ENCODE results near the gene FAM20B. TPM values are rescaled to one million over a fixed set of nuclear protein-coding genes. Genes with fewer than 3 reads are reported as not detected.
A peak's percentile ranks its signal among the peaks of the same experiment; 100 is the strongest.
"Not testable (repeated sequence)": the region's sequence is repeated elsewhere in the genome, so short reads cannot be mapped to it uniquely, and the experiment has no call there.

The FAM20B gene
- total and polyA plus RNA-seq, 4 donors: 33.1 to 59.0 (median 39.5) TPM

DNA sequence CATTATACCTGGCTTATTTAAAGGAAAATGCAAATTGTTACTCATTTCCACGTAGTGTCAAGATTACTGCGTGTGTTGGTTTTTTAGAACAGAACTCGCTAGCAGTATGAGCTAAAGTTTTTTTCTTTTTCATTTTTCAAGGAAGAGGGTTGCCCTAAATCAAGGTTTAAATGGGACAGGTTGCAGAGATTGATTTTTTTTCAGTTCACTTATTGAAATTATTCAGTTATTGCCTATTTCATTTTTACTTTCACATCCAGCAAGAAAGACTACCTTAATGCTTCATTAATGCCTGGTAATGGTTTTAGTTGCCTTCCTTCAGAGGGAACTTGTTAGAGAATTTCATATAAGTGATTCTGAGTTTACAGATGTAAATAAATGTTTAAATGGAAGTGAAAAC lies 5.6 kb downstream of the FAM20B start:
- Histone ChIP-seq H3K27ac (ENCODE audit: low read depth, low read length) (no peak overlapping the region), H3K27me3 (ENCODE audit: control insufficient read depth, insufficient read depth, low read length) (no peaks in the 10 kb centered on the region), H3K9me3 (ENCODE audit: control insufficient read depth, insufficient read depth, low read length) (no peaks in the 10 kb centered on the region), H3K4me3 (ENCODE audit: low read depth, low read length) (no peak overlapping the region), H3K36me3 (ENCODE audit: control insufficient read depth, insufficient read depth, low read length) (no peaks in the 10 kb centered on the region), H3K4me1 (ENCODE audit: control insufficient read depth, insufficient read depth, low read length) (no peaks in the 10 kb centered on the region)
- DNase-seq (ENCODE audit: low read depth in 4 of 6, low spot score in 6 of 6): no peak
- WGBS (ENCODE audit: insufficient coverage): no CpG with 5 or more reads among the region's 3 CpGs

DNA sequence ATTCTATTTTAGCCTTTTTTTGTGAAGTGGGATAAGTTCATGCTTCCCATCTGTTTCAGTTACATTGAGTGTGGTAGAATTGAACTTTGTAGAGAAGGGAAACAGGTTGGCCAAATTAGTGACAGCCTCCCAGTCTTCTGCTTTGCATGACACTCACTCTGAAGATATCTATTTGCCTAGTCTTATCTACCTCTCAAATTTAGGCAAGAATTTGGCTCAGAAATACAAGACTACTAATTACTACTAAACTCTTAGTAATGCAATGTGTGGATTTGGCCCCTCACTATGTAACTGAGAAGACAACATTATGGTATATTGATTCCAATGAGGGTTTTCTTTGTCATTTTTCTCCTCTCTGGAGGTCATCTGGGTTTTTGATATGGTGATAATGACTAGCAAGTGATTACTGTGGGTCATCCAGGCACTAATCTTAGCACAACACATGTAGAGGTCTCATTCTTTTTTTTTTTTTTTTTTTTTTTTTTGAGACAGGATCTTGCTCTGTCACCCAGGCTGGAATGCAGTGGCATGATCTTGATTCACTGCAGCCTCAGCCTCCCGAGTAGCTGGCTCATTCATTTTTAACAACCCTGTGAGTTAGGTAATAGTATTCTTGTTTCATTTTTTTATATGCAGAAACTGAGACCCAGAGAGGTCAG lies 6.3 kb downstream of the FAM20B start:
- WGBS (ENCODE audit: insufficient coverage): no CpG with 5 or more reads among the region's 1 CpG
- H3K36me3 ChIP-seq (ENCODE audit: control insufficient read depth, insufficient read depth, low read length): no peaks in the 10 kb centered on the region
- H3K27ac ChIP-seq (ENCODE audit: low read depth, low read length): no peak overlapping the region
- no peak for DNase-seq (ENCODE audit: low read depth in 4 of 6, low spot score in 6 of 6)
- H3K4me3 ChIP-seq (ENCODE audit: low read depth, low read length): no peak overlapping the region
- no peaks in the 10 kb centered on the region for H3K27me3 ChIP-seq (ENCODE audit: control insufficient read depth, insufficient read depth, low read length)
- no peaks in the 10 kb centered on the region for H3K9me3 ChIP-seq (ENCODE audit: control insufficient read depth, insufficient read depth, low read length)
- no peaks in the 10 kb centered on the region for H3K4me1 ChIP-seq (ENCODE audit: control insufficient read depth, insufficient read depth, low read length)

DNA sequence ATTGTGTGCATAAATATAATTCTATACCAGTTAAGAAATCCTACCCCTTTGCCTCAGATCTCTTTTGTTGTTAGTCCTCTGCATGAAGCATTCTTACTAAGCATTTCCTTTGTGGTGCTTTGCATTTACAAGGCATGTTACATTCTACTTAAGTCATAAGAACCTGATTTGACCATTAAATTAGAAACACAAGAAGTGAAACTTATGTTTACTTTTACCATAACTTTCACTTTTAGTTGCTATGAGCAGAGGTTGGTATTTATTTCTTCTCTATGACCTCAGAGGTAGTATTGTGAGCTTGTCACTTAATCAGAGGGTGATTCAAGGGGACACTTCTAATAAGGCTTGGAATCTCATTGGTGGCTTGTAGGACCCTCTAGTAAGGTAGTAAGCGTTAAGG lies 9.0 kb downstream of the FAM20B start:
- Histone ChIP-seq H3K27me3 (ENCODE audit: control insufficient read depth, insufficient read depth, low read length) (no peaks in the 10 kb centered on the region), H3K4me1 (ENCODE audit: control insufficient read depth, insufficient read depth, low read length) (no peaks in the 10 kb centered on the region)

DNA sequence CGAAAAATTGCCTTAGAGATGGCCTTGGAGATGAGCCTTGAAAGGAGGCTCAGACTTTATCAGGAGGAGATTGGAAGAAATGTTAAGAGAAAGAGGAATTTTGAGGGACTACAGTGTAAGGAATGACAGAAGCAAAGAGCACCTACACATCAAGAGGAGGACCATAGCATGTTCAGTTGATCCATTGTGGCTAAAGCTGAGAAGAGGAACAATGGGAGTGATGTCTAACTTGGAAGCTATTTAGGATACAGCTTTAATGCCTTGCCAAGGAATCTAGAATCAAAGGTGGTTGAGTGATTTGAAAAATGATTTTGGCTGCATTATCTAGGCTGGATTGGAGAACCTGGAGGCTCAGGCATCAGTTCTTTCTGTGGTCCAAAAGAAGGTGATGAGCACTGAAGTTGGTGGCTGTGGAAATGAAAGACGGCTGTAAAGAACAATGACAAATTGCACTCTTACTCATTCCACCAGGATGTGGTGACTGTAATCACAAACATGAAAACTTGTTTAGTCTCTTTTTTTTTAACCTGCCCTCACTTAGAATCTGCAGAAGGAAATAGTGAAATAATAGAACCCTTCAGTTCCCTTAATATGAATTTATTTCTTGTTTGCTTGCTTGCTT lies 11.3 kb downstream of the FAM20B start:
- no peak overlapping the region for H3K27ac ChIP-seq (ENCODE audit: low read depth, low read length)
- no peaks in the 10 kb centered on the region for H3K36me3 ChIP-seq (ENCODE audit: control insufficient read depth, insufficient read depth, low read length)
- no peaks in the 10 kb centered on the region for H3K27me3 ChIP-seq (ENCODE audit: control insufficient read depth, insufficient read depth, low read length)
- no peaks in the 10 kb centered on the region for H3K4me1 ChIP-seq (ENCODE audit: control insufficient read depth, insufficient read depth, low read length)
- no peak for DNase-seq (ENCODE audit: low read depth in 4 of 6, low spot score in 6 of 6)
- H3K9me3 ChIP-seq (ENCODE audit: control insufficient read depth, insufficient read depth, low read length): no peaks in the 10 kb centered on the region
- 82% methylated on average over 1 of the region's 2 CpGs for WGBS (ENCODE audit: insufficient coverage)
- no peak overlapping the region for H3K4me3 ChIP-seq (ENCODE audit: low read depth, low read length)

More for the DNA sequence above, 9.0 kb downstream of the FAM20B start:
- H3K4me3 ChIP-seq (ENCODE audit: low read depth, low read length): no peak overlapping the region
- DNase-seq (ENCODE audit: low read depth in 4 of 6, low spot score in 6 of 6): no peak
- H3K27ac ChIP-seq (ENCODE audit: low read depth, low read length): no peak overlapping the region
- no peaks in the 10 kb centered on the region for H3K9me3 ChIP-seq (ENCODE audit: control insufficient read depth, insufficient read depth, low read length)
- no CpG with 5 or more reads among the region's 1 CpG for WGBS (ENCODE audit: insufficient coverage)
- no peaks in the 10 kb centered on the region for H3K36me3 ChIP-seq (ENCODE audit: control insufficient read depth, insufficient read depth, low read length)

DNA sequence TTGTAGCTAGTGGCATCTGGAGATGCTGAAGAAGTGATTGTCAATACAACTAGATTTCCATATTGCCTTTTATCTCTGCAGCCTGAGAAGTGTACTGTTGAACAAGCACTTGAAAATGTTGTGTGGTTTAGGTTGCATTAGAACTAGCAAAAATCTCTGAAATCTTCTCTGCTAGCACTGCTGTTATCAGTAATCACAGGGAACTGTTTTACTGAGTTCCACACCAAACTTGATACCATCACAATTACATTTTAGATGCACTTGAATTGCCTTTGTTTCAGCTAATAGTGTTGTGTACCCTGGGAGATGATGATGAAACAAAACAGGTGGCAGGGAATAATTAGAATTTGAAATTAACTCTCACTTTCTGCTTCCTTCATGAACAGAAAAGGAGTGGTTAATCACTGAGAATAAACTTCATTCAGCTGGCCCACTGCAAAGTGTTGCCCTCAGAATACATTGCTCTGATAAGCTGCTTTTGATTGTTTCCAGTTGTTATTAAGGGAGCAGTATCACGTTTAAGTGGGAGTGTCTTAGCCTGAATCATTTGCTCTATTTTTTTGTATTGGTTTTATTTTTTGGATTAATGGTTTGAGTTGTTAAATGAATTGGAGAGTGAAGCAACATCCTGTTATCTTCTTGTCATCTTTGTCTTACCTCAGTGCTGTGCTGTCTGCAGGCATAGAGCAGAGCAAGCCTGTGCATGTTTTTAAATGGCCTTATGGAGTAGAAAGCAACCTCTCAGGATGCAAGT lies 13.0 kb downstream of the FAM20B start:
- Histone ChIP-seq H3K9me3 (ENCODE audit: control insufficient read depth, insufficient read depth, low read length) (no peaks in the 10 kb centered on the region), H3K36me3 (ENCODE audit: control insufficient read depth, insufficient read depth, low read length) (peaks cover 4% of the 10 kb centered on the region), H3K4me3 (ENCODE audit: low read depth, low read length) (no peak overlapping the region), H3K4me1 (ENCODE audit: control insufficient read depth, insufficient read depth, low read length) (no peaks in the 10 kb centered on the region), H3K27ac (ENCODE audit: low read depth, low read length) (no peak overlapping the region), H3K27me3 (ENCODE audit: control insufficient read depth, insufficient read depth, low read length) (no peaks in the 10 kb centered on the region)
- 14% methylated on average over 1 of the region's 1 CpG for WGBS (ENCODE audit: insufficient coverage)
- DNase-seq (ENCODE audit: low read depth in 4 of 6, low spot score in 6 of 6): peak in 1 of 6 donors; percentile 73

DNA sequence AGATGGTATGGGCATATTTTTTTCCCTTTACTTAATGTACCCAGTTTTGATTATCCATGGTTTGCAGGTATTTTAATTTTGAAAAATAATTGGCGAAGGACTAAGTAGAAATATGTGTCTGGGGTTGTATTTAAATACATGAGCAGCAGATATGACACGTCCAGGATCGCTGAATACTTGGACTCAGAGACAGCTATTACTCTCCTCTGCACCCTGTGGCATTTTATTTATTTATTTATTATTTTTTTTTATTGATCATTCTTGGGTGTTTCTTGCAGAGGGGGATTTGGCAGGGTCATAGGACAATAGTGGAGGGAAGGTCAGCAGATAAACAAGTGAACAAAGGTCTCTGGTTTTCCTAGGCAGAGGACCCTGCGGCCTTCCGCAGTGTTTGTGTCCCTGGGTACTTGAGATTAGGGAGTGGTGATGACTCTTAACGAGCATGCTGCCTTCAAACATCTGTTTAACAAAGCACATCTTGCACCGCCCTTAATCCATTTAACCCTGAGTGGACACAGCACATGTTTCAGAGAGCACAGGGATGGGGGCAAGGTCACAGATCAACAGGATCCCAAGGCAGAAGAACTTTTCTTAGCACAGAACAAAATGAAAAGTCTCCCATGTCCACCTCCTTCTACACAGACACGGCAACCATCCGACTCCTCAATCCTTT lies 13.9 kb downstream of the FAM20B start:
- not testable (repeated sequence) for H3K9me3 ChIP-seq (ENCODE audit: control insufficient read depth, insufficient read depth, low read length); H3K27ac ChIP-seq (ENCODE audit: low read depth, low read length); H3K36me3 ChIP-seq (ENCODE audit: control insufficient read depth, insufficient read depth, low read length); H3K27me3 ChIP-seq (ENCODE audit: control insufficient read depth, insufficient read depth, low read length); H3K4me3 ChIP-seq (ENCODE audit: low read depth, low read length); DNase-seq (ENCODE audit: low read depth in 4 of 6, low spot score in 6 of 6); H3K4me1 ChIP-seq (ENCODE audit: control insufficient read depth, insufficient read depth, low read length)
- 87% methylated on average over 2 of the region's 9 CpGs for WGBS (ENCODE audit: insufficient coverage)

DNA sequence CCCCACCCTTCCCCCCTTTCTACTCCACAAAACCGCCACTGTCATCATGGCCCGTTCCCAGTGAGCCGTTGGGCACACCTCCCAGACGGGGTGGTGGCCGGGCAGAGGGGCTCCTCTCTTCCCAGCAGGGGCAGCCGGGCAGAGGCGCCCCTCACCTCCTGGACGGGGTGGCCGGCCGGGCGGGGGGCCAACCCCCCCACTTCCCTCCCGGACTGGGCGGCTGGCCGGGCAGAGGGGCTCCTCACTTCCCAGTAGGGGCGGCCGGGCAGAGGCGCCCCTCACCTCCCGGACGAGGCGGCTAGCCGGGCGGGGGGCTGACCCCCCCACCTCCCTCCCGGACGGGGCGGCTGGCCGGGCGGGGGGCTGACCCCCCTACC lies 14.5 kb downstream of the FAM20B start:
- DNase-seq (ENCODE audit: low read depth in 4 of 6, low spot score in 6 of 6); H3K27me3 ChIP-seq (ENCODE audit: control insufficient read depth, insufficient read depth, low read length); H3K4me3 ChIP-seq (ENCODE audit: low read depth, low read length); H3K27ac ChIP-seq (ENCODE audit: low read depth, low read length); H3K36me3 ChIP-seq (ENCODE audit: control insufficient read depth, insufficient read depth, low read length); H3K4me1 ChIP-seq (ENCODE audit: control insufficient read depth, insufficient read depth, low read length); H3K9me3 ChIP-seq (ENCODE audit: control insufficient read depth, insufficient read depth, low read length): not testable (repeated sequence)
- 94% methylated on average over 8 of the region's 27 CpGs for WGBS (ENCODE audit: insufficient coverage)

DNA sequence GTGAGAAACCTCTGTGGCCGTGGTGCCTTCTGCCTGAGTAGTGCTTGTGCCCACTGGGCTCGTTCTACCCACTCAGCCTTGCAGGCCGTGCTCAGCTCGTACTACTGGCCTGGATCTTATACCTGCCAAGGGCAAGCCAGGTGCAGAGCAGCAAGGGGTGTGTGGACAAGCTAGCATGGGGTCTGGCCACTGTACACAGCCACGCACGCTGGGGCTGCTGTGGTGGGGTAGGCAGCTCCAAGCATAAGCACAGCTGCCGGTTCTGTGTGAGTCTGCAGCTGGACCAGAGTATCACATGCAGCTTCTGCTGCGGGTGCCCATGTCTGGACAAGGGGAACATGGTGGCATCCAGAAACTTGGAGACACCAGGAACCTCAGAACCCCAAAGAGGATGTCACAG lies 16.4 kb downstream of the FAM20B start:
- no peak overlapping the region for H3K27ac ChIP-seq (ENCODE audit: low read depth, low read length)
- no peaks in the 10 kb centered on the region for H3K27me3 ChIP-seq (ENCODE audit: control insufficient read depth, insufficient read depth, low read length)
- no peak for DNase-seq (ENCODE audit: low read depth in 4 of 6, low spot score in 6 of 6)
- peaks cover 2% of the 10 kb centered on the region for H3K9me3 ChIP-seq (ENCODE audit: control insufficient read depth, insufficient read depth, low read length)
- 96% methylated on average over 8 of the region's 8 CpGs for WGBS (ENCODE audit: insufficient coverage)
- H3K4me3 ChIP-seq (ENCODE audit: low read depth, low read length): no peak overlapping the region
- peaks cover 4% of the 10 kb centered on the region for H3K36me3 ChIP-seq (ENCODE audit: control insufficient read depth, insufficient read depth, low read length)
- no peaks in the 10 kb centered on the region for H3K4me1 ChIP-seq (ENCODE audit: control insufficient read depth, insufficient read depth, low read length)

DNA sequence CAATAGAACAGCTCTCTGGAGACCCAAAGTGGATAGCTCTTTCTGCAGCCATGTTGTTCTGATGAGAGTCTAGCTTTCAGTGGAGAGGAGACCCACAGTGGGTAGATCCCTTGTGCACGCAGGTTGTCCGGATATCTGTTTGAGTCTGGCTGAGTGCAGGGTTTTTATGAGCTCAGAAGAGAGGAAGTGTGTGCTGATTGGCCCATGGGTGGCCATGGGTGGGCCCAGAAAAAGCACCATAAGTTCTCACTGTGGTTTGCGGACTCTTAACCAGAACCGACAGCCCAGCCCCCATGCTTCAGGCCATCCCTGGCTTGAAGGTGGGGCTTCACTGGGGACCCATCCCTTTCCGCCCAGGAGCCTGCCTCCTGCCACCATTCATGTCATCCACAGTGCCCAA lies 17.0 kb downstream of the FAM20B start:
- Histone ChIP-seq H3K9me3 (ENCODE audit: control insufficient read depth, insufficient read depth, low read length) (peaks cover 2% of the 10 kb centered on the region), H3K4me1 (ENCODE audit: control insufficient read depth, insufficient read depth, low read length) (no peaks in the 10 kb centered on the region), H3K27ac (ENCODE audit: low read depth, low read length) (no peak overlapping the region), H3K4me3 (ENCODE audit: low read depth, low read length) (no peak overlapping the region), H3K27me3 (ENCODE audit: control insufficient read depth, insufficient read depth, low read length) (no peaks in the 10 kb centered on the region), H3K36me3 (ENCODE audit: control insufficient read depth, insufficient read depth, low read length) (peaks cover 4% of the 10 kb centered on the region)
- WGBS (ENCODE audit: insufficient coverage): 96% methylated on average over 5 of the region's 5 CpGs
- DNase-seq (ENCODE audit: low read depth in 4 of 6, low spot score in 6 of 6): no peak

Measured in spinal cord (tissue), 10 donors.